Measurements from ENCODE around the gene UST.
"Not testable (repeated sequence)": the region's sequence is repeated elsewhere in the genome, so short reads cannot be mapped to it uniquely, and the experiment has no call there.

UST gene

GRCh38 chr6:149020319-149020718, 273.5 kb downstream of the UST start:
- FAIRE-seq: no peak

GRCh38 chr6:149024361-149024760, 277.5 kb downstream of the UST start:
- FAIRE-seq: no peak

- FAIRE-seq: no peak
Measured at GRCh38 chr6:149025061-149025460, 278.2 kb downstream of the UST start.

GRCh38 chr6:149026530-149026942, 279.7 kb downstream of the UST start:
- FAIRE-seq: no peak

GRCh38 chr6:149027484-149027883, 280.7 kb downstream of the UST start:
- FAIRE-seq: no peak

- peak; percentile 87 for FAIRE-seq
Measured at GRCh38 chr6:149028767-149029405, 282.1 kb downstream of the UST start.

- FAIRE-seq: no peak
Measured at GRCh38 chr6:149031201-149031858, 284.5 kb downstream of the UST start.

- FAIRE-seq: no peak
Measured at GRCh38 chr6:149031859-149032598, 285.2 kb downstream of the UST start.

GRCh38 chr6:149032599-149033405, 286.0 kb downstream of the UST start:
- no peak for FAIRE-seq

- FAIRE-seq: no peak
Measured at GRCh38 chr6:149033454-149033853, 286.6 kb downstream of the UST start.

- FAIRE-seq: no peak
Measured at GRCh38 chr6:149035766-149036165, 288.9 kb downstream of the UST start.

GRCh38 chr6:149037051-149037671, 290.3 kb downstream of the UST start:
- no peak for FAIRE-seq

GRCh38 chr6:149039025-149039424, 292.2 kb downstream of the UST start:
- FAIRE-seq: not testable (repeated sequence)

- FAIRE-seq: no peak
Measured at GRCh38 chr6:149041953-149042352, 295.1 kb downstream of the UST start.

GRCh38 chr6:149043476-149044130, 296.8 kb downstream of the UST start:
- no peak for FAIRE-seq

- FAIRE-seq: no peak
Measured at GRCh38 chr6:149044528-149044927, 297.7 kb downstream of the UST start.

GRCh38 chr6:149045404-149045803, 298.6 kb downstream of the UST start:
- no peak for FAIRE-seq

GRCh38 chr6:149046164-149046821, 299.5 kb downstream of the UST start:
- FAIRE-seq: no peak

GRCh38 chr6:149046822-149047246, 300.0 kb downstream of the UST start:
- no peak for FAIRE-seq

GRCh38 chr6:149049230-149049629, 302.4 kb downstream of the UST start:
- FAIRE-seq: no peak

GRCh38 chr6:149050160-149050559, 303.3 kb downstream of the UST start:
- no peak for FAIRE-seq
